Nephron progenitor cell (in vitro differentiated cells): ENCODE results near the gene RAB4B.
"Not testable (repeated sequence)": the region's sequence is repeated elsewhere in the genome, so short reads cannot be mapped to it uniquely, and the experiment has no call there.

Source experiments
- DNase-seq: peaks from one replicate; pipeline ENCODE4 v3.0.0; 2021
- H3K27ac Mint-ChIP-seq: 2 replicates; pipeline ENCODE4 v1.8.0; 2021; ENCODE audit warnings: mild to moderate bottlenecking, moderate library complexity, mixed read lengths
- H3K27me3 Mint-ChIP-seq: 2 replicates; pipeline ENCODE4 v1.8.0; 2021; ENCODE audit warnings: mild to moderate bottlenecking, low read depth, mixed read lengths; ENCODE audit not compliant: poor library complexity
- H3K36me3 Mint-ChIP-seq: 2 replicates; pipeline ENCODE4 v1.8.0; 2021; ENCODE audit warnings: low read depth, mixed read lengths
- H3K4me1 Mint-ChIP-seq: 2 replicates; pipeline ENCODE4 v1.8.0; 2021; ENCODE audit warnings: mixed read lengths
- H3K4me3 Mint-ChIP-seq: 2 replicates; pipeline ENCODE4 v1.8.0; 2021; ENCODE audit warnings: mild to moderate bottlenecking, moderate library complexity, mixed read lengths
- H3K9me3 Mint-ChIP-seq: 2 replicates; pipeline ENCODE4 v1.8.0; 2021; ENCODE audit warnings: mild to moderate bottlenecking, moderate library complexity, mixed read lengths
- TF ChIP-seq, protein P1 (sequence below): fragments of 200-600 bp; sonication (generic); IDR thresholded peaks from 2 replicates; pipeline ENCODE4 v1.5.0; 2021; ENCODE audit warnings: antibody characterized with exemption

The RAB4B gene

DNA sequence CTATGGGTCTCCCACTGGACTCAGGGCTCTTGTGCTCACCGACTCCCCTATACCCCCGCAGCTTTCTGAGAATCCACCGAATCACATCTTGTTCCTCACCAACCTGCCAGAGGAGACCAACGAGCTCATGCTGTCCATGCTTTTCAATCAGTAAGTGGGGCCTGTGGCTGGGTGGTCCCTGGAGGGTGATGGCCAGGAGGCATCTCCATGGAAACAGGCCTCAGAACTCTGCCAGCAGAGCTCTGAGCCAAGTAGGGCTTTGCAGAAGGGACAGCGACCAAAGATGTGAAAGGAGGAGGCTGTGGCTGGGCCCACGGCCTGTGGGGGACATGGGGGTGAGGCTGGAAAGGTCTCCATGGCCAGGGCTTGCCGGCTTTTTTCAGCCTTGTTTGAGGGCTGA lies 14.5 kb upstream of the RAB4B start:
- no peak overlapping the region for H3K27ac Mint-ChIP-seq
- TF ChIP-seq, protein P1, sequence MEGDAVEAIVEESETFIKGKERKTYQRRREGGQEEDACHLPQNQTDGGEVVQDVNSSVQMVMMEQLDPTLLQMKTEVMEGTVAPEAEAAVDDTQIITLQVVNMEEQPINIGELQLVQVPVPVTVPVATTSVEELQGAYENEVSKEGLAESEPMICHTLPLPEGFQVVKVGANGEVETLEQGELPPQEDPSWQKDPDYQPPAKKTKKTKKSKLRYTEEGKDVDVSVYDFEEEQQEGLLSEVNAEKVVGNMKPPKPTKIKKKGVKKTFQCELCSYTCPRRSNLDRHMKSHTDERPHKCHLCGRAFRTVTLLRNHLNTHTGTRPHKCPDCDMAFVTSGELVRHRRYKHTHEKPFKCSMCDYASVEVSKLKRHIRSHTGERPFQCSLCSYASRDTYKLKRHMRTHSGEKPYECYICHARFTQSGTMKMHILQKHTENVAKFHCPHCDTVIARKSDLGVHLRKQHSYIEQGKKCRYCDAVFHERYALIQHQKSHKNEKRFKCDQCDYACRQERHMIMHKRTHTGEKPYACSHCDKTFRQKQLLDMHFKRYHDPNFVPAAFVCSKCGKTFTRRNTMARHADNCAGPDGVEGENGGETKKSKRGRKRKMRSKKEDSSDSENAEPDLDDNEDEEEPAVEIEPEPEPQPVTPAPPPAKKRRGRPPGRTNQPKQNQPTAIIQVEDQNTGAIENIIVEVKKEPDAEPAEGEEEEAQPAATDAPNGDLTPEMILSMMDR: no peak
- no peaks in the 10 kb centered on the region for H3K27me3 Mint-ChIP-seq
- H3K4me3 Mint-ChIP-seq: no peak overlapping the region
- H3K4me1 Mint-ChIP-seq: no peaks in the 10 kb centered on the region
- no peak for DNase-seq
- H3K9me3 Mint-ChIP-seq: no peaks in the 10 kb centered on the region
- H3K36me3 Mint-ChIP-seq: peaks cover 68% of the 10 kb centered on the region

DNA sequence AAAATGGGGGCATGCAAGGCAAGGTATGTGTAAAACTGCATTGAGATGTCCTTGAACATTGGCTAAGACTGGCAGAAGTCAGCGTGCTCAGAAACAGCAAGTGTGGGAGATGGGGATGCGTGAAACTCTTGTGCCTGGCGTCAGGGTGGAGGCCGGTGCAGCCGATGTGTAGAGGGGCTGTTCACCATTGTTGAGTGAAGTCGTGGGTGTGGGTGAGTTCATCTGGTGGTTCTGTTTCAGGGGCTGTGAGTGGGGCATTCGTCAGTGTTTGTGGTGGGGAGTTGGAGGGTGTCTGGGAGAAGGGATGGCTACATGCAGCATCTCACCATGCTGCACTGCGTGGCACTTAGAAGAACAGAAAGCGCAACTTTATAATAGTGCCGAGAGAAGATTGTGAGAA lies 14.1 kb upstream of the RAB4B start:
- H3K36me3 Mint-ChIP-seq: peaks cover 71% of the 10 kb centered on the region

DNA sequence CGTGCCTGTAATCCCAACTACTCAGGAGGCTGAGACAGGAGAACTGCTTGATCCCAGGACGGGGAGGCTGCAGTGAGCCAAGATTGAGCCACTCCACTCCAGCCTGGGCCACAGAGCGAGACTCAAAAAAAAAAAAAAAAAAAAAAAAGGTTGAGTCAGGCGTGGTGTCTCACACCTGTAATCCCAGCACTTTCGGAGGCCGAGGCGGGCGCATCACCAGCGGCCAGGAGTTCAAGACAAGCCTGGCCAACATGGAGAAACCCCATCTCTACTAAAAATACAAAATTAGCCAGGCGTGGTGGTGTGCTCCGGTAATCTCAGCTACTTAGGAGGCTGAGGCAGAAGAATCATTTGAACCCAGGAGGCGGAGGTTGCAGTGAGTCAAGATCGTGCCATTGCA lies 11.7 kb upstream of the RAB4B start:
- not testable (repeated sequence) for H3K27me3 Mint-ChIP-seq, H3K9me3 Mint-ChIP-seq, H3K4me3 Mint-ChIP-seq, H3K4me1 Mint-ChIP-seq, DNase-seq
- Mint-ChIP-seq H3K27ac (peak overlapping the region; percentile 78), H3K36me3 (peaks cover 71% of the 10 kb centered on the region)

More for the DNA sequence above, 14.1 kb upstream of the RAB4B start:
- Mint-ChIP-seq H3K4me3 (no peak overlapping the region), H3K27ac (peak overlapping the region; percentile 27), H3K27me3 (no peaks in the 10 kb centered on the region), H3K4me1 (no peaks in the 10 kb centered on the region), H3K9me3 (no peaks in the 10 kb centered on the region)
- DNase-seq: no peak
- TF ChIP-seq, protein P1: no peak

DNA sequence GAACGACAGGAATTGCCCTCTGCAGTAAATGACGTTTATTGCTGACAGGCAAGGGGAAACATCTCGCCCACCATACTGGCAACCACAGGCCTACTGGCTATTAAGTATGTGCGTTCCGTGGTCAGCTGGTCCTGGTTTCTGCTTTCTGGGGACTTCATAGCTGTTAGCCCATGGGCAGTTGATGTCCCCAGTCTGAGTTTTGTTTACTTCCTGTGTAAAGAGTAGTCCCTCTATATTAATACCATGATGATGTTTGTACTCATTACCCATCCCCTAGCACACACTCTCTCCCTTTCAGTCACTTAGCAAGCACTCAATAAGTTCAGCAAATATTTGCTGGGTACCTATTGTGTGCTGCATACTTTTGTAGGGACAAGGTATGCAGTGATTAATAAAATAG lies 9.2 kb upstream of the RAB4B start:
- TF ChIP-seq, protein P1: no peak
- no peaks in the 10 kb centered on the region for H3K4me1 Mint-ChIP-seq
- H3K27ac Mint-ChIP-seq: peak overlapping the region; percentile 39
- H3K36me3 Mint-ChIP-seq: peaks cover 55% of the 10 kb centered on the region
- H3K4me3 Mint-ChIP-seq: no peak overlapping the region
- H3K9me3 Mint-ChIP-seq: no peaks in the 10 kb centered on the region
- DNase-seq: no peak
- no peaks in the 10 kb centered on the region for H3K27me3 Mint-ChIP-seq

DNA sequence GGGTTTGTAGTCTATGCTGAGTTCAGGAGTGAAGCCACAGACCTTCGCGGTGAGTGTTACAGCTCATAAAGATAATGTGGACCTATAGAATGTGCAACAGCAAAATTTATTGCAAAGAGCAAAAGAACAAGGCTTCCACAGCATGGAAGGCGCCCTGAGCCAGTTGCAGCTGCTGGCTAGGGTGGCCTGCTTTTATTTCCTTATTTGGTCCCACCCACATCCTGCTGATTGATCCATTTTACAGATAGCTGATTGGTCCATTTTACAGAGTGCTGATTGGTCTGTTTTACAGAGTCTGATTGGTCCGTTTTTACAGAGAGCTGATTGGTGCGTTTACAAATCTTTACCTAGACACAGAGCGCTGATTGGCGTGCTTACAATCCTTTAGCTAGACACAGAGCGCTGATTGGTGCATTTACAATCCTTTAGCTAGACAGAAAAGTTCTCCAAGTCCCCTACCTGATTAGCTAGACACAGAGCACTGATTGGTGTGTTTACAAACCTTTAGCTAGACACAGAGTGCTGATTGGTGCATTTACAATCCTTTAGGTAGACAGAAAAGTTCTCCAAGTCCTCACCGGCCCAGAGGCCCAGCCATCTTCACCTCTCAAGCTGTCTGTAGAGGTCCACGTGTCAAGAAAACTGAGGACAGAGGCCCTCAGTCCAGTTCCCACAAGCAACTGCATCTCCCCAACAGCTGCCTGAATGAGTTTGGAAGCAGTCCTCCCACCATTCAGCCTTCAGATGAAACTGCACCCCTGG lies 6.8 kb upstream of the RAB4B start:
- not testable (repeated sequence) for H3K4me3 Mint-ChIP-seq, H3K9me3 Mint-ChIP-seq, H3K27me3 Mint-ChIP-seq, DNase-seq, H3K4me1 Mint-ChIP-seq
- peaks cover 32% of the 10 kb centered on the region for H3K36me3 Mint-ChIP-seq
- peak overlapping the region; percentile 83 for H3K27ac Mint-ChIP-seq

DNA sequence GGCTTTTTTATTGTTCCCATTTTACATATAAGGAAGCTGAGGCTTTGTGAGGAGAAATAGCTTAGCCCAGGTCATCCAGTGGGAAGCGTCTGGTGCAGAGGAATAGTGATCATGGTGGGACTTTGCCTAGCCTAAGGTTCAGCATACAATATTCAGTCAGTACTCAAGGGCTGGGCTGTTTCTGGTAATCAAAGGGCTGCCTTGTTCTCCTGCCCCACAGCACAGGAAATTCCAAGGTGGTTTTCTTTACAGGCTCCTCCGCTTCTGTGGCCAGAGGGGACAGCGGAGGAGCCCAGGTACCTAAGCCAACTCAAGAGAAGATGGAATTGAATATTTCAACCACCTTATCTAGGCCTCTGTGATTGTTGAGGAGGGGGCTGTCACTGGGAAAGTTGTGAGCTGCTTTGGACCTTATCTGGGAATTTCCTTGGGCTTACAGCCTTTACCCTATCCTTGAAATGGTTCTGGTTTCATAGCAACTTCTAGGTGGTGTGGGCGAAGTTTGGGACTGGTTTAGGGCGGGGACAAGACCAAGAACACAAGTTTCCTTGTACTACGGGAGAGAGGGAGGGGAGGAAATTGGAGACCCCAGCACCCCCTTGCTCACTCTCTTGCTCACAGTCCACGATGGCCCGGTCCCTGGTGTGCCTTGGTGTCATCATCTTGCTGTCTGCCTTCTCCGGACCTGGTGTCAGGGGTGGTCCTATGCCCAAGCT lies 3.0 kb upstream of the RAB4B start, which contains the start of gene MIA:
TSS of gene MIA (plus strand) at position 606 of the 716 bp plus-strand sequence. CDS start at position 628, 22 bp downstream.
- peak within 1 kb of the TSS; percentile 65 for H3K4me3 Mint-ChIP-seq
- H3K27ac Mint-ChIP-seq: peak within 1 kb of the TSS; percentile 82
- no peak for DNase-seq
- peaks cover 19% of the 10 kb centered on the region for H3K36me3 Mint-ChIP-seq
- peaks cover 23% of the 10 kb centered on the region for H3K4me1 Mint-ChIP-seq
- peaks cover 2% of the 10 kb centered on the region for H3K27me3 Mint-ChIP-seq
- H3K9me3 Mint-ChIP-seq: no peaks in the 10 kb centered on the region
- TF ChIP-seq, protein P1: no peak
